Measurements from ENCODE around the gene OR5B3.
"Not testable (repeated sequence)": the region's sequence is repeated elsewhere in the genome, so short reads cannot be mapped to it uniquely, and the experiment has no call there.

OR5B3 gene

GRCh38 chr11:58406774-58407173, at the start of gene OR5B3:
OR5B3 (minus strand) TSS chr11:58406874; CDS start chr11:58403409, 3,465 bp downstream.
- DNase-seq, result no peak

- DNase-seq, result no peak
Measured at GRCh38 chr11:58451585-58451984, 44.9 kb upstream of the OR5B3 start.

- DNase-seq, result no peak
Measured at GRCh38 chr11:58446294-58446693, 39.6 kb upstream of the OR5B3 start.

DNA sequence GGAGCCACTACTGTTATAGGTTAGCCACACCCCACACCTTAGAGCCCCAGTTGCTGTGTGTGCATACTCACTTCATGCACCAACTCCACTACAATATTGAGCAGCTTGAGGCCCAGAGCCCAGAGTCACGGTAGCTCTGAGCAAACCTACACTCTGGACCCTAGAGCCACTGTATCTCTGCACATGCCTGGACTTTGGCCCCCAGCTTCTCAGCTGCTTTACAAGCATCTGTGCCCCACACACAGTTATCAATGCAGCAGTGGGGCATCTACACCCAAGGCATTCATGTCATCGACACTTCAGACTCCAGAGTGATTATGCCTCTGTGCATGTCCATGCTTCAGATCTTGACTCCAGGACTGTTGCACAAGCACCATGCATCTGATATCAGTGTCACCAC, 37.6 kb upstream of the OR5B3 start:
- DNase-seq, result no peak

- DNase-seq, result no peak
Measured at GRCh38 chr11:58442136-58442535, 35.5 kb upstream of the OR5B3 start, which contains the start of gene OR5B12. OR5B12 (minus strand) TSS chr11:58442236; CDS start chr11:58440151, 2,085 bp downstream.

- DNase-seq, result no peak
Measured at GRCh38 chr11:58438486-58438885, 31.8 kb upstream of the OR5B3 start.

- no peak for DNase-seq
Measured at GRCh38 chr11:58434217-58434616, 27.5 kb upstream of the OR5B3 start.

DNA sequence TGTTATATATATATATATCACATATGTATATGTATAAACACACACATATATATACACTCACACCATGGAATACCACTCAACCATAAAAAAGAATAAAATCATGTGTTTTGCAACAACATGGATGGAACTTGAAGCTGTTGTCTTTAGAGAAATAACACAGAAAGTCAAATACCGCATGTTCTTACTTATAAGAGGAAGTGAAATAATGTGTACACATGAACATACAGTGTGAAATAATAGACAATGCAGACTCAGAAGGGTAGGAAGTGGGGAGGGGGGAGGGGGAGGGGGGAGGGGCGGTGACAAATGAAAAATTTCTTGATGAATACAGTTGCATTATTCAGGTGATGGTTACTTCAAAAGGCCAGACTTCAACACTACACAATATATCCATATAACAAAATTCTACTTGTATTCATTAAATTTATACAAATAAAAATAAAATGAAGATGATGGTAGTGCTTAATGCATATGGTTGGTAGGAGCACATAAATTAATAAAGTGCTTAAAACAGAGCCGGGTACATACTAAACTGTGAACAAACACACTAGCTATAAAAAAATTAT, 27.0 kb upstream of the OR5B3 start:
- DNase-seq, result no peak

DNA sequence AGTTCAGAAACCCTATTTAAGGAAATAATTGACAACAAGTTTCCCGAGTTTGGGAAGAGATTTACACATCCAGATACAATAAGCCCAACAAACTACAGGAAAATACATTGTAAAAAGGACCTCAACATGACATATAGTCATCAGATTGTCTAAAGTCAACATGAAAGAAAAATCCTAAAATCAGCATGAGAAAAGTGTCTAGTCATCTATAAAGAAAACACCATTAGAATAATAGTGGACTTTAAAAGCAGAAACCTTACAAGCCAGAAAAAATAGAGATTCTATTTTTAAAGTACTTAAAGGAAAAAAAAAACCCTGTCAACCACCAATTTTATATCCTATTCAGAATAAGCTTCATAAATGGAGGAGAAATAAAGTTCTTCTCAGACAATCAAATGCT, 22.6 kb upstream of the OR5B3 start:
- DNase-seq, result no peak

DNA sequence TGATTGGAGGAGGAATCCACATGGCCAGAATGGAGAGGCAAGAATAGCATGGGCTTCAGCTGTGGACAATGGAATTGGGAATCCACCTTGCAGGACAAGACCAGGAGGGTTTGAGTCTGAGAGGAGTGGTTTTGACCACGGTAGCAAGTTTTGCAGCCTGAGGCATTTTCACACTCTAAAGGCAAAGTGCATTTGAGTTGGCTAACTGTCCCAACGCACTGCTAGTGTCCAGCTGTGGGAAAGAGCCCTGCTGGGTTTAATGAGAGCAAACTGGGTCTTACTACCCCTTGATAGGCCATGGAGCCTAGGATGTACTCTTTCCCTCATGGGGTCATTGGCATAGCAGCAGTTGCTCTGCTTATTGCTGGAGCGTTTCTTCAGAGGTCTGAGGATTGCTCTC, 21.3 kb upstream of the OR5B3 start, which contains the start of gene OR5B2:
TSS of gene OR5B2 (minus strand) at position 101 of the 400 bp plus-strand sequence. CDS start 4,860 bp downstream, outside the sequence.
- no peak for DNase-seq

DNA sequence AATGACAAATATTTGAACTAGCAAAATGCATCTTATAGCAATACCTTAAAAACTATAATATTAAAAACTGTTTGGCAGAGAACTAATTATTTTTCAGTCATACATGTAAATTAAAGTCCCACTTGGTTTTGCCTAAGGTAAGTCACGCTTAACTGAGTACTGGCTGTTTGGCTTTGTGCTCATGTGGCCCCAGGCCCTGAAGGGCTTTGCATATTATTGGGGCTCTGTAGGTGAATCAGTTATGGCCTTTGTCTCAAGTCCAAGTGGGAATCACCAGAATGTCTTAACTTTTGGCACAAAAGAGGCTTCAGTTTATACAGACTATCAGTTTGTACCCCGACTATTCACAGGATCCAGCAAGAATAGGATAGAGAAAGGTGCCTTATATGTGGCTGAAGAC, 7.1 kb downstream of the OR5B3 start:
- DNase-seq, result not testable (repeated sequence)

DNA sequence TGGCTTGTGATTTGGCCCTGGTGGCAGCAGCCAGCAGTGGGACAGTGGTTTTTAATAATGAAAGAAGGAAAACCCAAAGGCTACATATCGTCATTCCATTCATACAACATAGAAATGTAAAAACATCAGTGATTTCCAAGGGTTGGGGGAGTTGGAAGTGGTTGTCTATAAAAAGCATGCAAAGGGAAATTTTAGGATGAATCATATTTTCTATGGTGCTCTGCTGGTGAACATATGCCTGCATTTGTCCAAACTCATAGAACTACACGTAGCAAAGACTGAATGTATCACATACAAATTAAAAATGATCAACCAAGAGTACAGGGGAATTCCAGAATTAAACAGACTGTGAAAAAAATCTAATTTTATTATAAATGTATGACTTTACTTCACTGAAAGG, 11.1 kb downstream of the OR5B3 start:
- no peak for DNase-seq

- no peak for DNase-seq
Measured at GRCh38 chr11:58394195-58394594, 12.5 kb downstream of the OR5B3 start.

GRCh38 chr11:58392746-58393145, 13.9 kb downstream of the OR5B3 start:
- DNase-seq, result no peak

DNA sequence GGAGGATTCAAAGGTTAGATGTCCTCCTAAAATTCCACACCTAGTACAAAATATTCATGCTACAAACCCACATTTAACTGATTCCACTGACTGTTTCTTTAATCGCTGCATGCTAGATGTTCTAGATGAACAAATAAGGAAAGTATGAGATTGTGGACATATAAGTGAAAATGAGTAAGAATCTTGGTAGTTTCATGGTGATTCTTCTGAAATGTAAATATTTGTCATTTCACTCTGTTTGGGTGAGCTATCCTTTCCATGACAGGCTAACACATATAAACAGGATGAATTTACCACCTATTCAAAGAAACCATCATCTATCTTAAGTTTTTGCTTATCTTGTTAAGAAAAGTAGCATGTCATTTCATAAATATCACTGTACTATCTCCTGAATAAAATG, 14.8 kb downstream of the OR5B3 start:
- DNase-seq, result no peak

- no peak for DNase-seq
Measured at GRCh38 chr11:58390551-58391063, 16.1 kb downstream of the OR5B3 start.

DNA sequence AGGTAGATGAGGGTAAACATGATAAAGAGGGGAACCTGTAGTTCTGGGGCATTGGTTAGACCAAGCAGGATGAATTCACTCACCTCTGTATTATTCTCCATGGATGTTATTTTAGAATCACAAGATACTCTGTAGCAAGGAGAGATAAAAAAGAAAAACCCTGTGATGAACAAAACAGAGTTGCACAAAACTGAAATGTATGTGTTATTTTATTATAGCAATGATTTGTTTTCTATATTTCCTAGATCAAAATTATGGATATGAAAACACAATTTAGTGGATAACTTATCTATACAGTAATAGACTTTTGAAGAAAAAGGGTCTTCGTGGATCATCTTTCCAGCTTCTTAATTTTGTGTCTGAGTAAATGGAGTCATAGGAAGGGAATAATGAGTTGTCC, 47.7 kb downstream of the OR5B3 start, which contains the start of gene OR5B17:
TSS of gene OR5B17 (minus strand) at position 101 of the 400 bp plus-strand sequence. CDS start at position 101, 0 bp downstream.
- DNase-seq, result no peak

GRCh38 chr11:58354727-58355126, 51.9 kb downstream of the OR5B3 start:
- no peak for DNase-seq

Measured in CD4-positive, alpha-beta T cell treated with Interleukin-4 for 4 hours (primary cell).